ENCODE data around the gene SUPT20HL1.

SUPT20HL1 gene

GRCh38 chrX:24316111-24316510 is 44.3 kb upstream of the SUPT20HL1 start:
- Histone ChIP-seq H3K79me2 (ENCODE audit: control insufficient read depth, insufficient read depth, low read length) (no peaks in the 10 kb centered on the region), H3K27ac (ENCODE audit: low read depth, low read length) (no peak overlapping the region), H3K9ac (ENCODE audit: low read length) (no peak overlapping the region), H2BK15ac (replicated peaks; ENCODE audit: low read depth) (no peak overlapping the region), H4K8ac (ENCODE audit: low read depth, low read length) (no peak overlapping the region), H3K23ac (ENCODE audit: low read length) (no peak overlapping the region), H3K4me2 (ENCODE audit: low read length) (no peak overlapping the region), H2AK5ac (ENCODE audit: low read length) (no peak overlapping the region), H3K4me3 (ENCODE audit: low read length) (no peak overlapping the region), H3K4me1 (ENCODE audit: control insufficient read depth, low read depth, low read length) (no peaks in the 10 kb centered on the region), H3K56ac (ENCODE audit: low read length) (no peak overlapping the region), H3K79me1 (ENCODE audit: low read length) (no peaks in the 10 kb centered on the region), H2BK5ac (ENCODE audit: low read length) (no peak overlapping the region), H4K5ac (ENCODE audit: low read length) (no peak overlapping the region), H3K4ac (ENCODE audit: low read depth, low read length) (no peak overlapping the region), H3K18ac (ENCODE audit: low read length) (no peak overlapping the region), H3K36me3 (ENCODE audit: control insufficient read depth, insufficient read depth, low read length) (no peaks in the 10 kb centered on the region), H3K27me3 (ENCODE audit: insufficient read depth, low read length, poor library complexity) (no peaks in the 10 kb centered on the region), H2BK120ac (ENCODE audit: low read depth, low read length) (no peak overlapping the region)
- WGBS (ENCODE audit: extremely low coverage, insufficient coverage, low lambda C conversion rate), result no CpG with 5 or more reads among the region's 1 CpG
- no peak for DNase-seq

GRCh38 chrX:24317567-24317966 is 42.9 kb upstream of the SUPT20HL1 start:
- H3K27ac ChIP-seq (ENCODE audit: low read depth, low read length), result no peak overlapping the region

GRCh38 chrX:24321741-24322395 is 38.6 kb upstream of the SUPT20HL1 start:
- H3K27me3 ChIP-seq (ENCODE audit: insufficient read depth, low read length, poor library complexity), result no peaks in the 10 kb centered on the region
- H3K79me2 ChIP-seq (ENCODE audit: control insufficient read depth, insufficient read depth, low read length), result no peaks in the 10 kb centered on the region
- no peaks in the 10 kb centered on the region for H3K36me3 ChIP-seq (ENCODE audit: control insufficient read depth, insufficient read depth, low read length)
- H3K4me3 ChIP-seq (ENCODE audit: low read length), result no peak overlapping the region
- no peak overlapping the region for H3K56ac ChIP-seq (ENCODE audit: low read length)
- H3K18ac ChIP-seq (ENCODE audit: low read length), result no peak overlapping the region
- no peak overlapping the region for H3K4ac ChIP-seq (ENCODE audit: low read depth, low read length)
- H2BK5ac ChIP-seq (ENCODE audit: low read length), result no peak overlapping the region
- no peak overlapping the region for H3K9ac ChIP-seq (ENCODE audit: low read length)
- no peak overlapping the region for H2BK15ac ChIP-seq (replicated peaks; ENCODE audit: low read depth)
- no peak overlapping the region for H3K23ac ChIP-seq (ENCODE audit: low read length)
- H3K4me1 ChIP-seq (ENCODE audit: control insufficient read depth, low read depth, low read length), result no peaks in the 10 kb centered on the region
- WGBS (ENCODE audit: extremely low coverage, insufficient coverage, low lambda C conversion rate), result no CpG with 5 or more reads among the region's 4 CpGs
- no peak overlapping the region for H3K27ac ChIP-seq (ENCODE audit: low read depth, low read length)
- H3K79me1 ChIP-seq (ENCODE audit: low read length), result no peaks in the 10 kb centered on the region
- H3K4me2 ChIP-seq (ENCODE audit: low read length), result no peak overlapping the region
- no peak overlapping the region for H4K8ac ChIP-seq (ENCODE audit: low read depth, low read length)
- no peak for DNase-seq
- H2BK120ac ChIP-seq (ENCODE audit: low read depth, low read length), result no peak overlapping the region
- no peak overlapping the region for H4K5ac ChIP-seq (ENCODE audit: low read length)
- no peak overlapping the region for H2AK5ac ChIP-seq (ENCODE audit: low read length)

More at GRCh38 chrX:24317567-24317966, 42.9 kb upstream of the SUPT20HL1 start:
- Histone ChIP-seq H3K4me2 (ENCODE audit: low read length) (no peak overlapping the region), H3K4me3 (ENCODE audit: low read length) (no peak overlapping the region), H2BK5ac (ENCODE audit: low read length) (no peak overlapping the region), H3K4ac (ENCODE audit: low read depth, low read length) (no peak overlapping the region), H2AK5ac (ENCODE audit: low read length) (no peak overlapping the region), H3K23ac (ENCODE audit: low read length) (no peak overlapping the region), H3K9ac (ENCODE audit: low read length) (no peak overlapping the region), H4K5ac (ENCODE audit: low read length) (no peak overlapping the region), H3K36me3 (ENCODE audit: control insufficient read depth, insufficient read depth, low read length) (no peaks in the 10 kb centered on the region), H3K79me1 (ENCODE audit: low read length) (no peaks in the 10 kb centered on the region), H4K8ac (ENCODE audit: low read depth, low read length) (no peak overlapping the region), H3K4me1 (ENCODE audit: control insufficient read depth, low read depth, low read length) (no peaks in the 10 kb centered on the region), H3K56ac (ENCODE audit: low read length) (no peak overlapping the region), H3K27me3 (ENCODE audit: insufficient read depth, low read length, poor library complexity) (no peaks in the 10 kb centered on the region), H3K79me2 (ENCODE audit: control insufficient read depth, insufficient read depth, low read length) (no peaks in the 10 kb centered on the region), H2BK15ac (replicated peaks; ENCODE audit: low read depth) (no peak overlapping the region), H2BK120ac (ENCODE audit: low read depth, low read length) (no peak overlapping the region), H3K18ac (ENCODE audit: low read length) (no peak overlapping the region)
- no CpG with 5 or more reads among the region's 1 CpG for WGBS (ENCODE audit: extremely low coverage, insufficient coverage, low lambda C conversion rate)
- DNase-seq, result no peak

GRCh38 chrX:24325231-24325630 is 35.2 kb upstream of the SUPT20HL1 start:
- Histone ChIP-seq H3K27me3 (ENCODE audit: insufficient read depth, low read length, poor library complexity) (no peaks in the 10 kb centered on the region), H3K9ac (ENCODE audit: low read length) (no peak overlapping the region), H3K18ac (ENCODE audit: low read length) (no peak overlapping the region), H3K36me3 (ENCODE audit: control insufficient read depth, insufficient read depth, low read length) (no peaks in the 10 kb centered on the region), H2BK120ac (ENCODE audit: low read depth, low read length) (no peak overlapping the region), H3K4me3 (ENCODE audit: low read length) (no peak overlapping the region), H2AK5ac (ENCODE audit: low read length) (no peak overlapping the region), H3K56ac (ENCODE audit: low read length) (no peak overlapping the region), H2BK15ac (replicated peaks; ENCODE audit: low read depth) (no peak overlapping the region), H3K4ac (ENCODE audit: low read depth, low read length) (no peak overlapping the region), H4K5ac (ENCODE audit: low read length) (no peak overlapping the region), H3K4me1 (ENCODE audit: control insufficient read depth, low read depth, low read length) (no peaks in the 10 kb centered on the region), H3K79me2 (ENCODE audit: control insufficient read depth, insufficient read depth, low read length) (no peaks in the 10 kb centered on the region), H3K23ac (ENCODE audit: low read length) (no peak overlapping the region), H3K4me2 (ENCODE audit: low read length) (no peak overlapping the region), H3K79me1 (ENCODE audit: low read length) (no peaks in the 10 kb centered on the region), H4K8ac (ENCODE audit: low read depth, low read length) (no peak overlapping the region), H3K27ac (ENCODE audit: low read depth, low read length) (no peak overlapping the region), H2BK5ac (ENCODE audit: low read length) (no peak overlapping the region)
- no peak for DNase-seq
- no CpG with 5 or more reads among the region's 1 CpG for WGBS (ENCODE audit: extremely low coverage, insufficient coverage, low lambda C conversion rate)

- H3K36me3 ChIP-seq (ENCODE audit: control insufficient read depth, insufficient read depth, low read length), result no peaks in the 10 kb centered on the region
- no peak overlapping the region for H2BK5ac ChIP-seq (ENCODE audit: low read length)
- no peak overlapping the region for H3K9ac ChIP-seq (ENCODE audit: low read length)
- no peak for DNase-seq
- H3K27me3 ChIP-seq (ENCODE audit: insufficient read depth, low read length, poor library complexity), result no peaks in the 10 kb centered on the region
- H3K4me2 ChIP-seq (ENCODE audit: low read length), result no peak overlapping the region
- no peaks in the 10 kb centered on the region for H3K79me2 ChIP-seq (ENCODE audit: control insufficient read depth, insufficient read depth, low read length)
- H3K18ac ChIP-seq (ENCODE audit: low read length), result no peak overlapping the region
- H3K4ac ChIP-seq (ENCODE audit: low read depth, low read length), result no peak overlapping the region
- no peaks in the 10 kb centered on the region for H3K4me1 ChIP-seq (ENCODE audit: control insufficient read depth, low read depth, low read length)
- no peak overlapping the region for H4K8ac ChIP-seq (ENCODE audit: low read depth, low read length)
- no peak overlapping the region for H3K23ac ChIP-seq (ENCODE audit: low read length)
- H2BK15ac ChIP-seq (replicated peaks; ENCODE audit: low read depth), result no peak overlapping the region
- no CpG with 5 or more reads among the region's 4 CpGs for WGBS (ENCODE audit: extremely low coverage, insufficient coverage, low lambda C conversion rate)
- no peak overlapping the region for H3K56ac ChIP-seq (ENCODE audit: low read length)
- H2AK5ac ChIP-seq (ENCODE audit: low read length), result no peak overlapping the region
- H2BK120ac ChIP-seq (ENCODE audit: low read depth, low read length), result no peak overlapping the region
- no peak overlapping the region for H3K27ac ChIP-seq (ENCODE audit: low read depth, low read length)
- no peak overlapping the region for H4K5ac ChIP-seq (ENCODE audit: low read length)
- no peaks in the 10 kb centered on the region for H3K79me1 ChIP-seq (ENCODE audit: low read length)
- H3K4me3 ChIP-seq (ENCODE audit: low read length), result no peak overlapping the region
Measured at GRCh38 chrX:24332878-24333277, 27.6 kb upstream of the SUPT20HL1 start.

- Histone ChIP-seq H3K36me3 (ENCODE audit: control insufficient read depth, insufficient read depth, low read length) (no peaks in the 10 kb centered on the region), H3K56ac (ENCODE audit: low read length) (no peak overlapping the region), H2AK5ac (ENCODE audit: low read length) (no peak overlapping the region), H3K23ac (ENCODE audit: low read length) (no peak overlapping the region), H3K9ac (ENCODE audit: low read length) (no peak overlapping the region), H3K79me1 (ENCODE audit: low read length) (no peaks in the 10 kb centered on the region), H2BK120ac (ENCODE audit: low read depth, low read length) (no peak overlapping the region), H4K5ac (ENCODE audit: low read length) (no peak overlapping the region), H3K4me2 (ENCODE audit: low read length) (no peak overlapping the region), H3K4me1 (ENCODE audit: control insufficient read depth, low read depth, low read length) (no peaks in the 10 kb centered on the region), H3K79me2 (ENCODE audit: control insufficient read depth, insufficient read depth, low read length) (no peaks in the 10 kb centered on the region), H3K4me3 (ENCODE audit: low read length) (no peak overlapping the region), H2BK15ac (replicated peaks; ENCODE audit: low read depth) (no peak overlapping the region), H2BK5ac (ENCODE audit: low read length) (no peak overlapping the region), H3K18ac (ENCODE audit: low read length) (no peak overlapping the region), H3K27me3 (ENCODE audit: insufficient read depth, low read length, poor library complexity) (no peaks in the 10 kb centered on the region), H4K8ac (ENCODE audit: low read depth, low read length) (no peak overlapping the region), H3K27ac (ENCODE audit: low read depth, low read length) (no peak overlapping the region), H3K4ac (ENCODE audit: low read depth, low read length) (no peak overlapping the region)
- no CpG with 5 or more reads among the region's 1 CpG for WGBS (ENCODE audit: extremely low coverage, insufficient coverage, low lambda C conversion rate)
- no peak for DNase-seq
Measured at GRCh38 chrX:24333371-24333770, 27.1 kb upstream of the SUPT20HL1 start.

Measured in mesendoderm (in vitro differentiated cells).